NCI-H748 treated with DMSO at 0.1 percent for 48 hours (cell line): ENCODE results near the gene DIPK1A.
A peak's percentile ranks its signal among the peaks of the same experiment; 100 is the strongest.

ENCODE experiments used
- DNase-seq: peaks from one replicate; lab custom pipeline; 2025; lab: John Stamatoyannopoulos, UW

DIPK1A gene

DNA sequence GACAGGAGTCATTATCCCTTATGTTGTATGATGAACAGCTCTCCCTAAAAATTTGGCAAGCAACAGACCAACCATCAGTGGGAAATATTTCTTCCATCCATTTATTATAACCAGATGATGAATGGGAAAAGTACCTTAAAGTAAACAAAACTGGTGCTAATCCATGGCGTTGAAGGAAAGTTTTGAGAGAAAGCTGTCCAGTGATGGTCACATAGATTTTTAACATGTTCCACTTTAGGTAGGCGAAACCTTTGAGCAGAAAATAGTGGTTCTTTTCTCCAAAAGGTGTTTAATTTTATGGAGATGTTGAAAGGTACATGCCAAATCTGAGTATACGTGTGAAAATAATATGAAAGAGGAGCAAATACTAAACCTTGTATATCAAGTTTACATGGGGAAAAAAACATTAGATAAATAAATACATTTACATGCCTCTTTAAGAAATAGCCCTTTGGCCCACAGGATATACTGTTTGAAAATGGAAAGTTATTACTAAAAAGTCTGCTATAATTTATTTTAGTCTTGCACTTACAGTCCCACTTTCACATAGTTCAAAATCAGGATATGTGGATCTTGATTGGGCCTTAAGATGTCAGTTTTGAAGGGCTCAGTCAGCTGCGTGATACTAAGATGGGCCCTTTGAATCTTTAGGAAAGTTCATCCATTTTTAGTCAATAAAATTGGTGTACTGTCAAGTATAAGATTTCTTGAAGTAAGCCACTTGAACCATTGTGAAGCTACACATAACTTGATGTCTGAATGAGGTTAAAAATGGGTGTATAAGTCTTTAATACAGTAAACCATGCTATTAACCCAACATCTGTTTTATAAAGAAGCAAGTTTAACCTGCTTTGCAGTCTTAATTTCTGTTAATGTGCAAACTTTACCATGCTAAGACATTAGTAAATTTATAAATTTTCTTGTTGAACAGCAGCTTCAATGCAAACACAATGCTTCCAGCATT lies 118.9 kb downstream of the DIPK1A start:
- DNase-seq, result no peak

DNA sequence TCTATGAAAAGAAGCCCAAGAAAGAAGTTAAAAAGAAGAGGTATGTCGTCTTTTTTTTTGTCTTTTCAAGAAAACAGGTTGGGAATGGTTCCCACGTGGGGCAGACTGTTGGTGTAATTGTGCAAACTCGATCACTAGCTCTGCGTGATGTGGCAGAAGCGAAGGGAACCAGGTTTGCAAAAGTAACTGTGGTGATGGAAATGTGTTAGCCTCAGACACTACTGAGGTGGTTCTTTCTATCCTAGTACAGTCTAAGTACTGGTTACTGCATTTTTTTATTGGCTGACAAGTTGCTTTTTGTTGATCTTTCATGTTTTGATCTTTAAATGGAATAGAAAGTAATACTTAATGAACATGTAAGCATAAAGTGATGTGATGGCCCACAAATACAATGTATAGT lies 120.7 kb downstream of the DIPK1A start:
- DNase-seq, result no peak

DNA sequence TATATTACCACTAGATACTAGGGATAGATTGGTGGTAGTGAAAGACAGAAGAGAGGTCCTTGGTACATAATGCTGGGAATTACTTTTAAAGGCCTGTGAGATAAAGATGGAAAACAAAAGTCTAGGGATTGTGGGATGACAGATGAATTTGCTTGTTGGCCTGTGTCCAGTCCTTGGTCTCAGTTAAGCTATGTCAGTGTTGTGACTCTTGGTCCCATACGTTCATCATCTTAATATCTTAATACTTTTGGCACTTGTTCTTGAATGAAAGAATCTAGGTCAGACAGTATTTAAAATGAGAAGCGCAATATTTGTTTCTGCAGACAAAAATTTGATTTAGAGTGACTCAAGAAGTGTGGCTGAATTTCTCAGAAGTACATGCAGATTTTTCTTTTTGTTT lies 121.8 kb downstream of the DIPK1A start:
- DNase-seq, result no peak

DNA sequence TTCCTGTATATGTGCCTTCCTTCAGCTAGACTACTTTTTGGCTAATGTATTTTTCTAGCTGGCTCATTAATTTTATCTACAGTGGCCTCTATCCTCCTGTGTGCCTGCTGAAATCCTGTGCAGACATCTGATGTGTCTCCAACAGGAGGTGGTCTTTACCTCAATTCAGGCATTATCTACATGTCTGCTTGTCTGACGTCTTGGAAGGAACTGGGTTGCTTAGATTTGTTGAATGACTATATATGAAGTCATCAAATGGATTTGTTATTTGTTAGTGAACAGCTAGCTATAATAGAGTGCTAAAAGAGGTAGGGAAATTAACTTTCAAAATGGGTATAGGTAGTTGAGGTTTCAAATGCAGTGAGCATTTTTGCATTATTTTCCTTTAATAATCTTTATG lies 122.7 kb downstream of the DIPK1A start:
- DNase-seq, result no peak

DNA sequence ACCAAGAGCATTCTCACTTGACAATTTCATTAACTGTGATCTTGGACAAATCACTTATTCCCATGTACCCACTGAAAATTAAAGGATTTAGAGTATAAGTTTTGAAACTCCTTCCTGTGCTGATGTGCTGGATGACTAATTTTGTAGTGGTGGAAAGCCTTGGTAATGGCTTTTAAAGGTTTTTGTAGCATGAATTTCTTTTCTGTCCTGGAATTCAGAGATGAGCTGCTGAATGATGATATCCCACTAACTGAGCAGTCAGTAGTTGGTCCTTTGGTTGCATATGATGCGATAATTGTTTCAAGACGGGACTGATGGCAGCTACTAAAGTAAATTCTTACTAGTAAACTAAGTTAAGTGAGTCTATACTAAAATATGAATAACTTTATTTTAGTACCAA lies 124.2 kb downstream of the DIPK1A start:
- DNase-seq, result no peak

DNA sequence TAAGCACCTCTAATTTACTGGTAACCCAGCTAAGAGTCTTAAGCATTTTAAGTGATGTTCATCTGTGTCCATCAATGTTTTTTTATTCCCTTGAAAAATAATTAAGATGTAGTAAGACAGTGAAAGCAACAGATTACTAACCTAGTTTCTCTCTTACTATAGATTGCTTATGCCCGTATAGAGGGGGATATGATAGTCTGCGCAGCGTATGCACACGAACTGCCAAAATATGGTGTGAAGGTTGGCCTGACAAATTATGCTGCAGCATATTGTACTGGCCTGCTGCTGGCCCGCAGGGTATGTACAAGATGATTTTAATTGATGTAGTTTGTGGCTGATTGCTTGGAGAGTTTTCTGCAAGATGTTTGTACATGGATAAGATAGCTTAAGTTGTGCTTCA lies 126.6 kb downstream of the DIPK1A start:
- DNase-seq, result no peak

DNA sequence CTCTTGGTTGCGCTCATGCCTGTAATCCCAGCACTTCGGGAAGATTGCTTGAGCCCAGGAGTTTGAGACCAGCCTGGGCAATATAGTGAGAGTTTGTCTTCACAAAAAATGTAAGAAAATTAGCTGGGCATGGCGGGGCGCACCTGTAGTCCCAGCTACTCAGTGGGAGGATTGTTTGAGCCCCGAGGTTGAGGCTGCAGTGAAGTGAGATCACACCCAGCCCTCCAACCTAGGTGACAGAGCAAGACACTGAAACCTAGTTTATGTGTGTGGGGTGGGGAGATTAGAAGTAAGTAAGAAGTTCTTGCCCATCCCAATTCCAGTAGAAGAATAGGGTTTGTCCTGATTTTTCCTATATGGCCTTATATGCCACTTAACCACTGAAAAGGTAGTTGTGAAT lies 127.4 kb downstream of the DIPK1A start:
- DNase-seq, result no peak

DNA sequence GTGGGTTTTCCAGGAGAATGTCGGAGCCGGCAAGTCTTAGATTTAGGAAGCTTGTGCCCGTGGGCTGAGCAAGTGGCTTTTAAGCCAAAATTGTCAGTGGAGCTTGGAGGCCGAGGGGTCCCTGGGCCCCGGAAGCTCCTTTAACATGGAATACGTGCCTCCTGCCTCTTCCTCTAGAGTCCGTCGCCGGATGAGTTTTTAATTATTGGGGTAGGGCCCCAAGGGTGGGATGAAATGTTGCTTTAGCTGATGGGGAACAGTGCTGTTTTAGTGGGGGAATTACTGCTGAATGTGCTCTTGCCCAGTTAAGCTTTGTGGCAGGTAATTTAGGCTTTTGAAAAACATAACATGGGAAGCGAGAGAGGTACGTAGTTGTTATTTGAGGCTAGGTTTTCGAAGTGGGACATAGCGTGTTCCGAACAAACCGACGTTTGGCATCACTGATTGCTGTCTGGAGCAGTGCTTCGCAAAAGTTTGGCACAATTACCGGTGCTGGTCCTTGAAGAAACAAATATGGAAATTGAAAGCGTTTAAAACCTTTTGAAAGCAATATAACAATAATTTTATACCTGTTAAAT lies 128.6 kb downstream of the DIPK1A start:
- DNase-seq, result no peak

DNA sequence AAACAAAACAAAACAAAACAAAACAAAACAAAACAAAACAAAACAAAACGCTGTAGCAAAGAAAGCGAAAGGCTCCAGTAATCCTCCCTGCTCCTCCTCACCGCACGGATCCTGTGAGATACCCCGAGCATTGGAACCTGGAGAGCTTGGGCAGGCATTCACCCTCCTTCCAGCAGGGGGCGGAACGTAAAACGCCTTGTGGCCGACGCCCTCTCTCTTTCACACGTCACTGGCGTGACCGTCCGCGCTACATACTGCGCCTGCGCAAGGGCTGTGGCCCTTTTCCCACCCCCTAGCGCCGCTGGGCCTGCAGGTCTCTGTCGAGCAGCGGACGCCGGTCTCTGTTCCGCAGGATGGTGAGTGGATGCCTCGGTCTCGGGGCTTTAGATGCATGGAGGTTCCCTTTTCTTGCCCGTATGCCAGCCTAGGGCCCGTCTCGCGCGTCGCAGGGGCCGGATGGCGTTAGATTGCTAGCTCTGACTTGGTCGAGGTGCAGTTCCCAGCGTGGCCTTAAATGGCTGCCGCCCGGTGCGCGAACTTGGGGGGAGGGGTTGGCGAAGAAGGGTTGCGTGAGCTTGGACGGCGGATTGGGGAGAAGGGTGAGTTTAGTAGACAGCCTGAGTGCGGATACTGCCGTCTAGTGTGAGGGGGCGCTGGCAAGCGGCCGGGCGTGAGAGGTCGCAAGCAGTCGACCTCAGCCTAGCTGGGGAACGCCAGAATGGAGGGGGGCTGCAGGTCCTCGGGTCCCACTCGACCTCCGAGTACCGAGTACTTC lies 129.3 kb downstream of the DIPK1A start, which contains the start of gene RPL5:
Gene RPL5, plus strand, starts transcription at position 279 of the 775 bp plus-strand sequence. Its CDS starts 75 bp downstream, at position 354.
- DNase-seq, result peak; percentile 80

DNA sequence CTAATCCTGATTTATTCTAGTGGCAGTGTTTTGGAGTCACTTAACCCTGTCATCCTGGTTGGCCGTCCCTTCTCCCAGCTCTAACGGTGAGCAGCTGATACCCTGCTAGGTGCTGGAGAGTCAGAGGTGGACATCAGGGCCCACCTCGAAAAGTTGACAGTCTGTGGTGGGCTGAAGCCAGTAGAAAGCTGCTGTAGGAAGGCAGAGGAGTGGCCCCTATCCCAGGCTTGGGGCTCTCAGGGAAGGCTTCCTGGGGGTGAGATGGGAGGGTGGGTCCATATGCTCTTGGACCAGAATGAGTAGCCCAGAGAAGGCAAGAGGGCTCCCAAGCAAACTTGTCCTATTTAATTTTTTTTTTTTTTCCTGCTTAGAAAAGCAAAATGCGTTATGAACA lies 129.9 kb downstream of the DIPK1A start:
- DNase-seq, result no peak

DNA sequence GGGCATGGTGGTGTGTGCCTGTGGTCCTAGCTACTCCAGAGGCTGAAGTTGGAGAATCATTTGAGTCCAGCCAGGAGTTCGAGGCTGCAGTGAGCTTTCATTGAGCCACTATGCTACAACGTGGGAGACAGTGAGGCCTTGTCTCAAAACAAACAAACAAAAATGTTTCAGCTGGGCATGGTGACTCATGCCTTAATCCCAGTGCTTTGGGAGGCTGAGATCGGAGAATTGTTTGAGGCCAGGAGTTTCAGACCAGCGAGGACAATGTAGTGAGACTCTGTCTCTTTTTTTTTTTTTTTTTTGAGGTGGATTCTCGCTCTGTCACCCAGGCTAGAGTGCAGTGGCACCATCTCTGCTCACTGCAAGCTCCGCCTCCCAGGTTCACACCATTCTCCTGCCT lies 134.5 kb downstream of the DIPK1A start:
- no peak for DNase-seq

DNA sequence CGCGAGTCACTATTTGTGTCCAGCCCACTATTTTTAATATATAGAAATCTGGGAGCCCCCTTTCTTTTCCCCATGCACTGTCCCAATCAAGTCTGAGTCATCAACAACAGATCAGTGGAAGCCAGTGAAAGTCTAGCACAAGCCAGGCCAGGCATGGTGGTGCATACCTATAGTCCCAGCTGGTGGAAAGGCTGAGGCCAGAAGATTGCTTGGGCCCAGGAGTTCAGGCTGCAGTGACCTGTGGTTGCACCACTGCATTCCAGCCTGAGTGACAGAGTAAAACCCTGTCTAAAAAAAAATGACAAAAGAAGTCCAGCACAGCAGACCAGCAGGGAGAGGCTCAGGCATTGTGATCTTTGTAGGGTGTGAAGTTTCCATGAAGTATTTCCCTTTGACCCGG lies 138.4 kb downstream of the DIPK1A start:
- DNase-seq, result no peak

DNA sequence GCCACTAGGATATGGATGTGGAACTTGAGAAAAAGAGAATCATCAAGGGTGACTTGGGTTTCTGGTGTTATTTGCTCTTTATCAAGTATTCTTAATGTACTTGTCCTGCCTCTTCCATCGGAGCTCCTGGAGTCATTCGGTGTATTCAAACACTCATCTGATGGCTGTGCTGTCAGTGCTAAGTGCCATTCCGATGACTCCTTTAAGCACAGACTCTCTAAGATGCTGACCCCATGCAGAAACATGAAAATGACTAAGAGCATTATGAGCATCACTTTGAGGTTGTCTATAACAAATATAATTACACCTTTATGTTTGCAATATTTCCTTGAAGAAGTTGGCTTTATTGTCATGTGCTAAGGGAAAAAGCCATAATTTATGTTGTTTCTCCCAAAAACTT lies 140.7 kb downstream of the DIPK1A start:
- DNase-seq, result no peak

DNA sequence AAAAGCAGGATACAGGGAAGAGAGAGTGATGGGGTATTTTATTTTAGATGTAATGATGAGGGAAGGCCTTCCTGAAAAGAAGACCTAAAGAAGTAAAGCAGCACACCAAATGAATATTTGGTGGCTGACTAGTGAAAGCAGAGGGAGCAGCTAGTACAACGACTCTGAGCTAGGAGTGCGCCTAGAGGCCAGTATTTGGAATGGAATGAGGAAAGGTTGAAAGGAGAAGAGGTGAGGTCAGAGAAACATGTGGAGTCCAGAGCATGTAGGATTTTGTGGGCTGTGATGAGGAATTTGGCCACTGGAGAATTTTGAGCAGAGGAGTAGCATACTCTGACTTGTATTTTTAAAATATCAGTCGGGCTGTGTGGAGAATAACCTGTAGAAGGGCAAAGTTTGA lies 141.2 kb downstream of the DIPK1A start:
- DNase-seq, result no peak

DNA sequence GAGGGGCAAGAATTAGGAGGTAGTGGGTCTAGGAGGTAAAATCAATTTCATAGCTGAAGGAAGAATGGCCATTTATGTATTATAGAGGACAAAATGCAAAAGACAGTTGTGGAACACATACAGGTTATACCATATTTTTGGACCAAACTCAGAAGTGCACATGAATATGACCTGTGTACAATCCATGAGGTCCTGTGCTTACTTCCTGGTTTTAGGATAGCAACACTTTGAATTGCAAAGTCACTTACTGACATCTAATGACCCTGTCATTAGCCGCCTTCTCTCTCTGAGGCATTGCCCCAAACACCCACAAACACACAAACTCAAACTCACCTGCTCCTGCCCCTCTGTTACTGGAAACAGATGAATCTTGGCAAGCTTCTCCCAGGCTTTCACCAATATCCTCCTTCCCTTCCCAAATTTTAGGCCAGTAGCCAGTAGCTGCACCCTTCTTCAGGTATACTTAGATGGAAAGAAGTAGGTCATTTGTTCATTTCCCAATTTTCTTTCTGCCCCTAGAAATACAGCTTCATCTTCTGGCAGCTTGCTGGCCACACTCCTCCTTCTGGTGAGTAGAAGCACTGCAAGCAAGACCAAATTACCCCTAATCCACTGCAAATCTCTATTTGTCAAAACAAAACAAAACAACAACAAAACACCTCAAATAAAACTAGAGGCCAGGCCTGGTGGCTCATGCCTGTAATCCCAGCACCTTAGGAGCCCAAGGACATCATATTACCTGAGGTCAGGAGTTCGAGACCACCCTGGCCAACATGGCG lies 143.1 kb downstream of the DIPK1A start:
- no peak for DNase-seq

DNA sequence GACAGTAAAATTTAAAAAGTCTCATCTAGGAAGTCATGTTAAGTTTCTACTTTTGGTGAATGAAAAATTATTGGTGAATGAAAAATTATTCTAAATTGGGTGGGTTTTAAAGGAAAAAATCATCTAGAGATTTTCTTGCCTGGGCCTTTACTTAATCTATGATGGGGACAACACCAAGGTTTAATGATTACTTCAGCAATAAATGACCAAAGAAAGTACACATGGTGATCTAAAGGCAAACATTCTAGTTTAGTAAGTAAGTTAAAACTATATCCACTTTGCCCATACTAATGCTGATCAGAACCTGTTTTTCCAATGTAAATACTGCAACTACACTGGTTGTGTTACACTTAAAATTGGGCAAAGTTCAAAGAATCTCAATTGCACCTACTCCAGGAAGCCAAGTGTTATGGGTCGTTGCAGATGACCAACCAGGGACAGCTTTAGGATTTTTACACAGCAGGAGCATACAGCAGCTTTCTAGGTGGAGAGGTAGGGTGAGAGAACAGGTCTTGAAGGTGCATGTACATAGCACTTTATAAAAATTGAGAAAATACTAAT lies 144.0 kb downstream of the DIPK1A start:
- DNase-seq, result no peak

DNA sequence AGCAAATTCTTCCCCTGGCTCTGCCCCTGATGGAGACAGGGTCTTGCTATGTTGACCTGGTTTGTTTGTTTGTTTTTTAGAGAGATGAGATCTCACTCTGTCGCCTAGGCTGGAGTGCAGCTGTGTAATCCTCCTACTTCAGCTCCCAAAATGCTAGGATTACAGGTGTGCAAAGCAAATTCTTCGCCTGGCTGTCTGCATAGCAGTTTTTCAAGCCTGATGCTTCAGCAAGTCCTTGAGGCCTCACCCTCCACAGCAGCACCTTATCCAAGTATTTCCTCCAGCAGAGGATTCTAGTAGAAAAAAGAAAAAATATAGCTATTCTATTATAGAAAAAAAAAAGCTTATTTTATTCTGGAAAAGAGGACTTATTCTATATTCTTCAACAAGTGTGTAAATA lies 144.5 kb downstream of the DIPK1A start:
- no peak for DNase-seq

DNA sequence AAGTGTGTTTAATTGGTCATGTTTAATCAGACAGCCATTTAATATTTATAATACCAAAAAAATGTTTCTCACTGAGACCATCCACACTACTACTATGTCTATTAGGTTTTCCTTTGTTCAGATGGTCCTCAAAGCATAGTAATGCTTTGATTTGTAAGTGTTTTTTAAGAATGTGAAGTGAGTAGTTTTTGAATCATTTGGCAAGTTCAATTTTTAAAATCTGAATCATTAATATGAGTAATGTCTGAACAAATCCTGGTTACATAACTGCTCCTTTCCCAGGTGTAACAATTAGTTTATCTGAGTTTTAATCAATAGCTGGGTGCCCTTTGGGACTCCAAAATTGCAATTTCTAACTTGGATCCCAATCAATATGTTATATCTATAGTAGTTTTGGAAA lies 152.9 kb downstream of the DIPK1A start:
- no peak for DNase-seq

DNA sequence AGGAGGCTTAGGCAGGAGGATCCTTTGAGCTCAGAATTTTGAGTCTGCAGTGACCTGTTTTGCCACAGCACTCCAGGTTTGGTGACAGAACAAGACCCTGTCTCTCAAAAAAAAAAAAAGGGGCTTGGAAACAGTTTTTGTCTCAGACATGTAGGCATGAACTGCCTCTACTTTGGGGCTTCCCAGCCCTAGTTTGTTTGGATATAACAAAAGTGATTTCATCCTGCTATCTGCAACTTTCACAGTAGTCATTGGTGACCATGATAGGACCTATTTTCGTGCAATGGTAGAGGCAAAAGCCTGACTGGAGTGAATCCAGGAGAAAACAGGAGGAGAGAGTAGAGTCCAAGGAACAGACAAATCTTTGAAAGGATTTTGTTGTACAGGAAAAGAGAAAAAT lies 156.0 kb downstream of the DIPK1A start:
- DNase-seq, result no peak

DNA sequence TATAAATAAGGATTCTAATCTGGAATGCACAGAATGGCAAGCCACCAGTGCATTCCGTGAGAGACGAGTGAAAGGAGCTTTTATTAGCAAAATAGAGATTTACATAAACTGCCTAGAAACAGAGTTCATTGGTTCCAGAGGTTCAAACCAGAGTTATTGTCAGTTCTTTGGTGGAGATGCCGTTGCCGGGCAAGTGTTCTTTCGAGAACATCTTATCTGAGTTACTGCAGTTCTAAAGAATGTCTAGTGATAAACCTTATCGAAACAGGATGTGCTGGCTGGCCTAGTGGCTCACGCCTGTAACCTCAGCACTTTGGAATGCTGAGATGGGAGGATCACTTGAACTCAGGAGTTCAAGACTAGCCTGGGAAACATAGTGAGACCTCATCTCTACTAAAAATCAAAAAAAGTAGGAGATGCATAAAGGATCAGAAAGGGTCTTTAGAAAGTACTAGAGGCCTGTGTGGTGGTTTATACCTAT lies 156.5 kb downstream of the DIPK1A start:
- no peak for DNase-seq

DNA sequence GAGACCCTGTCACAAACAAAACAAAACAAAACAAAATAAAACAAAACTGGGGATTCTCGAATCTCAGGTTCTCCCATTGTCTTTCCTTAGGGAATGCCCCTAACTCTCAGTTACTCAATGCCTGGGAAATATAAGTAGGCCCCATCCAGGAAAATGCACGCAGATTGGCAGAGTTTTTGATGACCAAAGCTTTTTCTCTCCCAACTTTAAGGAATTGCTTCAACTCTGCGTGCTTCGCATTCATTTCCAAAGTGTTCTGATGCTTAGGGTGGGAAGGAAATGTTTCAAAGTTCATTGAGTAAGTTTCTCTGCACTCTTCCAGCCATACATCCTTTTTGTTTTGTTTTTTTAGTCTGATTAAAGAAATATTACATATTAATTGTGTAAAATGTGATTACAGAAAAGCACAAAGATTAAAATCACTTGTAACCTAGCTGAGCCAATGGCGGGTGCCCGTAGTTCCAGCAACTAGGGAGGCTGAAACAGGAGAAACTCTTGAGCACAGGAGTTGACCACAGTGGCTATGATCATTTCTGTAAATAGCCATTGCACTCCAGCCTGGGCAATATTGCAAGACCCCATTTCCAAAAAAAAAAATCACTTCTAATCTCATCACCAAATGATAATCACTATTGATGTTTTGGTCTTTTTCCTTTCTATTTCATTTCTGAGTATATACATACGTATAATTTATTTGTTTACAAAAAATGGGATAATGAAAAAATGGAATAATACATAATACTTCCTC lies 157.9 kb downstream of the DIPK1A start:
- DNase-seq, result no peak
